WI38 (cell line): ENCODE results near the gene ARHGAP26.

Experiments
- H3K4me3 ChIP-seq: 2 replicates; pipeline ENCODE4 v1.5.1; 2011; ENCODE audit warnings: low read depth, mild to moderate bottlenecking, control low read depth, low read length
- CTCF ChIP-seq: IDR thresholded peaks from 2 replicates; pipeline ENCODE4 v1.5.1; 2012; ENCODE audit warnings: low read depth, mild to moderate bottlenecking, control low read depth, low read length

The ARHGAP26 gene

GRCh38 chr5:142938266-142938880, 168.2 kb downstream of the ARHGAP26 start:
- no peak overlapping the region for H3K4me3 ChIP-seq
- TF ChIP-seq CTCF = no peak

GRCh38 chr5:142939006-142939405, 168.8 kb downstream of the ARHGAP26 start:
- H3K4me3 ChIP-seq = no peak overlapping the region
- no peak for TF ChIP-seq CTCF

- no peak for TF ChIP-seq CTCF
- no peak overlapping the region for H3K4me3 ChIP-seq
These were observed 169.7 kb downstream of the ARHGAP26 start for GRCh38 chr5:142939884-142940283.

- TF ChIP-seq CTCF = no peak
- no peak overlapping the region for H3K4me3 ChIP-seq
These were observed 171.1 kb downstream of the ARHGAP26 start for GRCh38 chr5:142941245-142941644.

DNA sequence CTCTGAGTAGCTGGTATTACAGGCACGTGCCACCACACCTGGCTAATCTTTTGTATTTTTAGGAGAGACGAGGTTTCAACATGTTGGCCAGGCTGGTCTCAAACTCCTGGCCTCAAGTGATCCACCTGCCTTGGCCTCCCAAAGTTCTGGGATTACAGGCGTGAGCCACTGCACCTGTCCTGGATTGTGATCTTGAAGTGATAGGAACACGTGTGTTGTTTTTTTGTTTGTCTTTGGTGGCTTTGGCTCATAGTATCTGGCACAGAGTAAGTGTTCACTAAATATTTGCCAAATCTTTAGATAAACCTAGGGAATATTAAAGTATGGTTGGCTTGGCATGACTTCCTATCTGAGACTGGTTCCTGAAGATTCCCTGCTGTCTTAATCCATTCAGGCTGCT, 172.7 kb downstream of the ARHGAP26 start:
- no peak overlapping the region for H3K4me3 ChIP-seq
- TF ChIP-seq CTCF = no peak

GRCh38 chr5:142944140-142944539, 174.0 kb downstream of the ARHGAP26 start:
- no peak for TF ChIP-seq CTCF
- no peak overlapping the region for H3K4me3 ChIP-seq

GRCh38 chr5:142945321-142945720, 175.1 kb downstream of the ARHGAP26 start:
- no peak for TF ChIP-seq CTCF
- no peak overlapping the region for H3K4me3 ChIP-seq
